ENCODE data around the gene IMPA2.

Gene IMPA2

DNA sequence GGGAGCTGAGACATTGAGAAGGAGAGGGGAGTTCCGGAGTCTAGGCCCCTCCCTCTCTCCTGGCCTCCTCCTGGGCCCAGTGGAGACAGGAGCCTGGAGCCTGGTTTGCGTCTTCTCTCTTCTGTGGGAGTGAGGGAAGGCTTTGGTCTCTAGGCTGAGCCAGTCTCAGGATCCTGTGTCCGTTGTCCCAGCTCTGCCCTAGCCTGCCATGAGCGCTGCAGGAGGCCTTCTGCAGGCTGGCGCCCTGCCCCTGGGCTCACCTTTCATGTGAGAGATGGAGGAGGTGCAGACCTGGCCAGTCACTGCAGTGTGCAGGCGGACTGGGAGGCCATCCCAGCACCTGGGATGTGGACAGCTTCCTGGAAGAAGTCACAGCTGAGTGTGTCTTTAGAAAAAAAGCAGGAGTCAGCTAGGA is 8.7 kb downstream of the IMPA2 start:
- DNase-seq (ENCODE audit: low read depth in 2 of 2) = no peak

DNA sequence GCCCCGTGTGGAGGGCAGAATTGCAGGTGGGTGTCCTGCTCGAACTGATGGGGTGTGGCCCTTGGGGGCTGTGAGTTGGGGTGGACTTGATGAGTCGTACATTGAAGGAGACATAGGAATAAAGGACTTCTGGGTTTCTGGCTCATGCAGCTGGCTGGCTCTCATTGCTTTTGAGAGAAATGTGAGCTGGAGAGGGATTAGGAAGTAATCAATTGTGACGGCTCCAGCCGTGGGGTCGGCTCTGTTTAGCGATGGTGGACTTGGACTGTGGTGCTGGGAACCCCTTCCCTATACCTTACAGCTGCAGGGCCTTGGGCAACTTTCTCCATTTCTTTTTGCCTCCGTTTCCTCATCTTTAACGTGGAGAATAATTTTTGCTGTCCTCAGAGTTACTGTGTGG is 9.2 kb downstream of the IMPA2 start:
- no peak for DNase-seq (ENCODE audit: low read depth in 2 of 2)

DNA sequence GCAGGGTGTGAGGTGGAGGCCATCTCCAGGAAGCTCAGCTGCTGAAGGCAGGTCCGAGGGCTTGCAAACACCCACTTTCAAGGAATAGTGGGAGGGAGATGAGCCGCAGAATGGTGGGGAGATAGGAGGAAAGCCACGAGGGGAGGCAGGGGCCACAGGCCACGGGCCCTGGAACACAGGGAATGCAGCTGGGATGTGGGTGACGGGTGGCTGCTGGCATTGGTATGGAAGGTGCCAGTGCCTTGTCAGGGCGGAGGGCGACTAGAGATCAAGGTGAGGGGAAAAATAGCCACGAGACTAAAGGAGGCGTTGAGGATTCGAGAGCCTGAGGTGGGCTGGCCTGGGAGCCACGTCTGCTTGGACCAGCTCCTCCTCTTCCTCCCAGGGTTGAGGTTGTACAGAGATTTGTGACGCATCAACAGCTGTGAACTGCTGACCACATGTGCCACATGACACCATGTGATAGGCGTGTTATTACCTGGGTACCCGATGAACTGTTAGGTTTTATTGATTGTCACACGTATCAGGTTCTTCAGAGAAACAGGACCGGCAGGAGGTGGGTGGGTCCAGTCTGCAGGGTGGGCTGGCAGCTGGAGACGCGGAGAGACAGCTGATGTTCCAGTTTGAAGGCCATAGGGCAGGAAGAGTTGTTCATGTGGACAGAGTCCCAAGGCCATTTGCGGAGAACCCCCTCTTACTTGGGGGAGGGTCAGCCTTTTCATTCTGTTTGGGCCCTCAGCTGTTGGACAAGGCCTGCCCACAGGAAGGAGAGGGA is 9.9 kb downstream of the IMPA2 start:
- DNase-seq (ENCODE audit: low read depth in 2 of 2) = no peak

DNA sequence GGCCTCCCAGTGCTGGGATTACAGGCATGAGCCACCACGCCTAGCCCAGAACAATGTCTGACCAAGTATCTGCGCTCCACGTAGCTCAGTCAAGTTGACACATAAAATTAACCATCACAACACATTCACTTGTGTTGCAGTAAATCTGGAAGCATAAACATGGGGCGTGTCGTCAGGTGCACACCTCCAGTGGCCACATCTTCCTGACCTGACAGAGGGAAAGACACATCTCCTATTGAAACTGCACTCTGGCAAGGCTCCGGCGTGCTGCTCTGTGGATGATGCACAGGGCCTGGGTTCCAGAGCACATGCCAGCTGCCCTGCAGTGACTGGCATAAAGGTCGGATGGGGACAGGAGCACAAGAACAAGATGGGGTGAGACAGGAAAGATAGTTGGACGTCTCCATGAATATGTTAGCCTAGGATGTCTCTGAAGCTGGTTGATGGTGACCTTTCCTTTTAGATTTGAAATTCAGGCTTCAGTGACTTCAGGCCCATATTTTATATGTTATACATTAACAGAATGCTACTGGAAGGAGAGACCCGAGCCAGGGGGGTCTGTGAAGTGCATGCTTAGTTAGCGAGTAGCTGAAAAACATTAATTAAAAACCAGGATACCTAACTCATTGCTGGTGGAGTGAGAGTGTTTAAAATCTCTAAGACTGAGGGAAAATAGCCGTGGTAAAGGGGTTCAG is 10.9 kb downstream of the IMPA2 start:
- no peak for DNase-seq (ENCODE audit: low read depth in 2 of 2)

DNA sequence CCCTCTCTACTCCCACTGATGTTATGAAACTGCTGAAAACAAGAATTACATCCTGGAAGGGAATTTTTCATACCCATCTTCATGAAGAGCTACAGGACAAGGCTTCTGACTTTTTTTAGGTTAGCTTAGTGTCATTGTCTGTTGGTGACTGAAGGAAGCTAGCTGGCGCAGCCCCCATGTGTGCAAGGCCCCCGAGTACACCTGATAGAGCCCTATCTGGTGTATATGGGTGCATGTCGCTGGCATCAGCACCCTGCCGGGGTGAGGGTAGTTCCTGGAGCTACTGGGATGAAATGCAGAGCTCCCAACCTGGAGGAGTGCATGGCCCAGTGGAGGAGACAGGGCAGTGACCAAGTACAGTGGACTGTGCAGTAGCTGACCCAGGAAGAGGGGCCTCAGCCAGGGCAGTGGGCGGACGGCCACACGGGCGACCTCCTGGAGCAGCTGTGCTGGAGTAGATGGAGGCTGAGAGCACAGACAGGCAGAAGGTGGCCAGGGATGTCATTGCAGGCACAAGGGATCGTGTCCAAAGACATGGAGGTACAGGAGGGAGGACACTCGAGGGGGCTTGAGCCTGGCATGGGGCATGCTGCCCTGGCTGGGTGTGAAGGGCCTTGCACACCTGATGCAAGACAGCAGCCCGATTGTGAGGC is 12.1 kb downstream of the IMPA2 start:
- DNase-seq (ENCODE audit: low read depth in 2 of 2) = no peak

DNA sequence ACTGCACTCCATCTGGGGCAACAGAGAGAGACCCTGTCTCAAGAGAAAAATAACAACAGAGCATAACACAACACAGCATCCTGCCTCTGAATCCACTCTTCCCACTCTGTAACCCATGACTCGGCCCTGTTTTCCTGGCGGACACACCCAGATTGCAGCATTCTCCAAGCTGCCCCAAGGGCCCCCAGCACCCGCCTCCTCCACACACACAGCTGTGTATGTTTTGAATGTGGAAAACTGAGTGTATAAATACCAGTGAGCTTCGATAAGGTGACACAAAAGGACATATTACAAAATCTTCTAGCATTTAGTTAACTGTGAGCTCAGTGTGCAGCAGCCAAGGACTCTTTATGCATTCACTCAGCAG is 13.0 kb downstream of the IMPA2 start:
- DNase-seq (ENCODE audit: low read depth in 2 of 2) = no peak

DNA sequence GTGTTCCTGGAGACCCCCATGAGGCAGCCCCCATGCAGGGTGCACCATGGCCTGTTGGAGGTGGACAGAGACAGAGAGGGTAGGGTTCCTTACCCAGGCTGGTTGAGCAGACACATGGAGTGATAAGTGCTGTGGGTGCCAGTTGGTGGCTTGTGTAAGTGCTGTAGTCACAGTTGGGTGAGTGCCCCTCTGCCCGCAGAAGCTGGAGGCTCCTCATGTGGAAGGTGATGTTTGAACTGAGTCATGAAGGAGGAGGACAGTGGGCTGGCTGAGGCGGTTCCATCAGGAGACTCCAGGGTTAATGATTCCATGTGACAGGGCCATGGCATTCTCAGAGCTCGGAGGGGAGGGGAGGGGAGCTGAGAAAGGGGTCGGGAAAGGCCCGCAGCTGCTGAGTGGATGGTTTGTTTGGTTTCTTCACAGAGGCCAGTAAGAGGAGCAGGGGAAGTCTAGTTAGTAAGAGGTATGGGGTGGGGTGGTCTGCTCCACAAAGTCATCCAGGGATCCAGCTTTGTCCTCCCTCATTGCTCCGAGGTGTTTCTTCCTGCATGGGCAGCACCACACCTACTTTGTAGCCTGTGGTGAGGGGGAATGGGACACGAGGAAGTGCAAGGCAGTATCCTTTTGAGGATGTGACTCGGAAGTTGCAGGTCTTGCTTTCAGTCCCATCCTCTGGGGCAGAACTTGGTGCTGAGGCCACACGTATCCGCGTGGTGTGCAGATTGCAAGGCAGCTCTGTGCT is 13.6 kb downstream of the IMPA2 start:
- DNase-seq (ENCODE audit: low read depth in 2 of 2) = no peak

DNA sequence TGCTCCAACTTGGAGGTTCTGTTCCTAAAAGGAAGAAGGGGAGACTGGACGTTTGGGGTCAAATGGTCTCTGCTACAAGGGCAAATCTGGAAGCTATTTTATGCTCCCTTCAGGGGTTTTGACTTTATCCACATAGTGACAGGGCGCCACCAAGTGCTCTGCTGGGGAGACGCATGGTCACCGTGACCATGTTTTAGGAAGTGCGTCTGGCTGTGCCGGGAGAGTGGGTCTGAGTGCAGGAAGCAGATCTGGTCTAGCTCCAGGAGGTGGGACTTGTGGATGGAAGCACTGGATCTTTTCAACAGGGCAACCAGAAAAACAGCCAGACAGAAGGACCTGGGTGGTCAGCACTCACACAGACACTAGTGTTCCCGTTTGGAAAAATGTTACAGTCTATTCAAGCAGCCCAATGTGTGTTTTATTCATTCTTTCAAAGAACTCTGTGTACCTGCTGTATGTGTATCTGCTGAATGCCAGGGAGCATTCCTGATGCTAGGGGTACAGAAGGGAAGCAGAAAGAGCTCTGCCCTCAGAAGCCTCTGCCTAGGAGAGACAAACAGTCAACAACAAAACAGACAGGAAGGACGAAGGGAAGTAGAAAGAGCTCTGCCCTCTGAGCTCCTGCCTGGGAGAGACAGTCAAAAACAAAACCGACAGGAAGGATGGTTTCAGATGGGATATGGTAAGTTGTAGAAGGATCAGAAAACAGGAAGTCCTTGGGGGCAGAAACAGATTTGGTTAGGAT is 14.3 kb downstream of the IMPA2 start:
- peak; percentile 17 to 23 for DNase-seq (ENCODE audit: low read depth in 2 of 2)

DNA sequence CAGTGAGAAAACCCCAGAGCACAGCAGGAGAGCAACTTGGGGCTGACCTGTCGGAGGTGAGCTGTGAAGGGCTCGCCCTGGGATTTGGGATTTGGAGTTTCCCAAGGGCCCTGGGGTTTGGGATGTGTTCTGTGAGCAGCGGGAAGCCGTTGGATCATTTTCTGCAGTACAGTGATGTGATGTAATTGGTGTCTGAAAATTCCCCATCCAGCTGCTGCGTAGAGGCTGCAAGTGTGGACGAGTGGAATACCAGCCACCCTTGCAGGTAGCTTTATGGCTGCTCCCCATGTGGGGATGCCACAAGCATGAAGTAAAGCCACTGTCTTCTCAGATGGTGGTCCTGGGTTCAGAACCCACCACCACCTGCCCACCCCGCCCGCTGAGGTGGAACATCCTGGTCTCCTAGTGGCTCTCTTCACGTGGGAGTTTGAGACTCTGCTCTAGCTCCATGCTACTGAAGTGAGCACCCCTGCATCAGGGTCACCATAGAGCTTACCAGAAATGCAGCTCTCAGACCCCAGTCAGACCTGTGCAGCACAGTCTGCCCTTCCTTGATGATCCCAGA is 15.0 kb downstream of the IMPA2 start:
- no peak for DNase-seq (ENCODE audit: low read depth in 2 of 2)

DNA sequence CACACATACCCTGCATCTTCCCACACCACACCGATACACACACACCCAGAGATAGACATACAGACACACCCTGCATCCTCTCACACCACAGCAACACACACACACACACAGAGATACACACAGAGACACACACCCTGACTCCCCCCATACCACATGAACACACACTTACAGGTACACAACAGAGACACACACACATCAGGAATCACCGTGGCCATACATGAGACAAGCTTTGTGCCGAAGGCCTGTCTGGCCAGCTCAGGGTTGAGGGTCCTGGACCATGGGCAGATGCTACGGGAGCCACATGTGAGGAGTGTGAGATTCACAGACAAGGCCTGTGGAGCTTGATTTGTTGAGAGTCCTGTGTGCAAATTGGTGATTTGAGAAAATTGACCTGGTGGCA is 15.6 kb downstream of the IMPA2 start:
- no peak for DNase-seq (ENCODE audit: low read depth in 2 of 2)

DNA sequence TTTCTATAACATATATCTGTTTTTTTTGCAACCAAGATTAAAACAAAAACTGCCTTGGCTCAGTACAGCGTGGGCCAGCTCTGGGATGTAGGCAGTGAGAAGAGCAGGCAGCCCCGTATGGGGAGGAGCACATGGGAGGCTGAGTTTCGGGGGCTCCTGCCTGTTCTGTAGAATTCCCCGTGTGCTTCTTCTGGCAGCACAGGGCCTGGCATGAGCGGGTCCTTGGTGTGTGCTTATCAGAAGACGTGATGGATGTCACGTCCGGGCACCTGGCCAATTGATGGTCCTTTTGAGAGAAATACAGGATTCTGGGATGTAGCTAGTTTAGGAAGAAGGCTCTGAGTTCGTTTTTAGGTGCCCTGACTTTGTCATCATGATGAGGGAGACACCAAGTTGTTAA is 16.2 kb downstream of the IMPA2 start:
- no peak for DNase-seq (ENCODE audit: low read depth in 2 of 2)

DNA sequence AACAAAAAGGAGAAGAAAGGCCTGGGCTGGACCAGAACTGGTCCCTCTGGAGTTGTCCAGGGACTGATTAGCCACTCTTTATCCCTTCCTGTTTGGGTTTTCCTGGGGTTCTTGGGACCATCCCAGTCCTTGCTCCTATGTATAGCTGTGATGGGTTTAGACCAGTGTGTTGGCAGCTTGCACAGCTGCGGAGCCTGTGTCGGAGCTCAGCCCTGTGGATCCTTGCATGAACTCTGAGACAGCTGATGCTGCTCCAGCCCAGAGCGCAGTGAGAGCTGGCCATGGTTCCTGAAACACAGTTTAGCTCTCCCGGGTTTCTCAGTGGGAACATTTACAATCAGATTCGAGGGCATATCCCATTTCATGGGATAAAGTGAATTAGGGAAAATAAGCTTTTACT is 16.9 kb downstream of the IMPA2 start:
- DNase-seq (ENCODE audit: low read depth in 2 of 2) = no peak

DNA sequence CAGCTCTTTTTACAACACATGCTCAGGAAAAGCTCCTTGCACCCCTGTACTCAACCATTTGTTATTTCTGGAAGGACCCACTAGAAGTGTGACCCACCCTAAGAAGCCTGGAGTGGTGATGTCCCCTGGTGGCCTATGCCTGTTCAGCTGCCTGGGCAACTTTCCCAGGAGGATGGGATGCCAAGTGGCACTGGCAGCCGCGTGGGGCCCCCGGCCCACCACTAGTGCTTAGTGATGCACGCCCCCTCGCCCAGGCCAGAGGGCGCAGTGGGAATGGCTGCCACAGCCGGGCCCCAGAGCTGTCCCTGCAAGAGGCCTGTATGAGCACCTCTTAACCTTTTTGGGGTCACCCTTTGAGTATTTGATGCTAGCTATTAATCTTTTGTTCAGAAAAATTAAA is 18.1 kb downstream of the IMPA2 start:
- DNase-seq (ENCODE audit: low read depth in 2 of 2) = no peak

DNA sequence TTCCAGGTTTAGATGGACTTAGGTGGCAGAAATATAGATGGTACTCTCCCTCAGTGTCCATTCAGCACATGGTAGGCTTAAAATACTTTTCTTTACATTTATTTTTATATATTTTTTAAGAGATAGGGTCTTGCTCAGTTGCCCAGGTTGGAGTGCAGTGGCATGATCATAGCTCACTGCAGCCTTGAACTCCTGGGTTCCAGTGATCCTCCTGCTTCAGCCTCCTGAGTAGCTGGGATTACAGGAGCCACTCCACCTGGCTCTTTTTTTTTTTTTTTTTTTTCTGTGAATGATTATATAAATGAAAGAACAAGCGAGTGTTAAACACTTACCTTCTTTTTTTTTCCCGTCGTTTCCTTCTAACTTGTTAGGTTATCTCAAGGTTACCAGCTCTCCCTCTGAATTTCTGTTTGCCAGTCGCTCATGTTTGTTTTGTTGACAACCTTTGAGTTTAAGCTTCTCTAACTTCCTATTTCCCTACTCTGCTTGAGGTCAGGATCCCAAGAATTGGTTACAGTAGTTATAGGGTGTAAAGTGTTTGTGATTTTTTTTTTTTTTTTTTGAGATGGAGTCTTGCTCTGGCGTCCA is 18.9 kb downstream of the IMPA2 start:
- no peak for DNase-seq (ENCODE audit: low read depth in 2 of 2)

DNA sequence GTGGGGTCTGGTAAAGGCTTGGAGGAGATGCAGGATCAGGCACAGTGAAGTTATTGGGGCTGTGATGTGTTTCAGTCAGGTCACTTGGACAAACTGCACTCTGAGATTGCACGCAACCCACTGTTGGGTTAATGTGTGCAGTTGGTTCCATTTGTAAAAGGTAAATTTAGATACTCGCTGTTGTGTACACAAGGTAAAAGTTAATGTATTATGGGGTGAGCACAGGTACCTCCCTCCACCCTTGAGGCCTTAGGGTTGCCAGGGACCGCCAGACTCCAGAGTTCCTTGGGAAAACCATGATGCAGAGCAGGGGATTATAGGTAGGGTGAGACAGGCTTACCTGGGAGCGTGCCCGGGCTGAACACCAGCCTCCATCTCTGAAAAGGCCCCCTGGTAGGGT is 20.1 kb downstream of the IMPA2 start:
- DNase-seq (ENCODE audit: low read depth in 2 of 2) = no peak

DNA sequence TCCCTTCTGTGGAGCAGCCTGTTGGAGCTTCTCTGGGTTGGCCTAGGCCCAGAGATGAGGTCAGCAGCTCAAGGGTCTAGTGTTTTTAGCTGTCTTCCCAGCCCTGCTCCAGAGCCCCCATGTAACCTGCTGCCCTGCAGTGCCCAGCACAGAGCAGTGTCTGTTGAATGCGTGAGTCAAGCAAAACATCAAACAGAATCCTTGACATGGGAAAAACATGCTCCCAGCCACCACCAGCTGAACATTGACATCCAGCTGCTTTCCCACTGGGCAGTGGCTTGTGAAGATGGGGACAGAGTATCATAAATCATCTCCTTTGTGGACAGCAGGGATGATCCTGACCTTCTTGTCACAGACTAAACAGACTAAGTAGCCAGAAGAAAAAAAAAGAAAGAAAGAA is 22.6 kb downstream of the IMPA2 start:
- no peak for DNase-seq (ENCODE audit: low read depth in 2 of 2)

DNA sequence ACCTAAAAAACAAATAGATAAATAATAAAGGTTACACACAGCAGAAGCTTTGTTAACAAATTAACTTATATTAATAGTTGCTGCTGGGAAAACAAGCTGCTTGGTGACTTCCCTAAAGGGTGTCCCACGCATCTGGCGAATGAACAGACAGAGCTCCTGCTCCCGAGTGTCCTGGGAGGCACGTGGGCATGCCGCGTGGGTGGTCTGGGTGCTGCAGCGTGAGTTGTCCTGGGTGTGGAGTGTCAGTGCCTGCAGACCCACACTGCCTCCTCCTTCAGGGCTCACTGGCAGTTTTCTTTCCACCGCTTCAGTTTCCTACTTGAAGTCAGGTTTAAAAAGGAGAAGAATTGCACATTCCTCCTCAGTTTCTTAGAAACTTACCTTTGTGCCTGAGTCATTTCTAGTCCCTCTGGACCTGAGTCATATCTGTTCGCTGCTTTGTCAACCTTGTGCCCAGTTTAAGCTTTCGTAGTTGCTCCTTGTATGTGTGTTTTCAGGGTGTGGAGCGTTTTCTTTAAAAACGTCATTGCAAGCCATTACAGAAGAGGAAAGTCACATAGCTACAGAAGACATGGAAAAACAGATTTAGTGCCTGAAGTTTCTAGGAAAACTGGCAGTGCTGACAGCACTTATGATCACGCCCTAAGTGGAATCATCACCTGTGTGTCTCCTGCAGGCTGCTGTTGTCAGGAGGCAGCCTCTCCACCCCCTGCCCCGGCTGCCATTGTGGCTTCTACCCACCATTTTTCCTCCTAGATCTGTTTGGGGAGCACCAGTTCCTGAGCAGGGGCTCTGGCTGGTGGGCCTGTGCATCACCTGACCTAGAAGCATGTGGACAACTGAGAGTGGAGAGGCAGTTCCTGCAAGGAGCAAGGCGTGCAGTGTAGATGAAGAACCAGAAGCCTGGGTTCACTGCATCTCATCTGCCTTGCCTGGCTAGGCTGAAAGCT is 24.5 kb downstream of the IMPA2 start:
- DNase-seq (ENCODE audit: low read depth in 2 of 2) = no peak

DNA sequence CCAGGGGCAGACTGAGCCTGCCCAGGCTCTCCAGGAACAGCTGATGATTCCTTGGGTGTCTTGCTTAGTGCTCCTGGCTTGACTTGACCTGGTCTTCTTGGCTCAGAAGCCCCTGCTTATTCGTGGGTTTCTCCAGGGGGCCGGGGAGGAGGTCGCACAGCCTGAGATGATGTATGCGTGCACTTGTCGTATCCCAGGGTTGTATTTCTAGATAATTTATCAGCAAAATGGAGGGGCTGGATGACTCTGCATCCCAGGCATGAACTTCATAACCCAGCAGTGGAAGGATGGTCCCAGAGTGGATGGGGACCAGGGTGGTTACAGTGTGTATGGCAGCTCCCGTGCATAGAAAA is 25.2 kb downstream of the IMPA2 start:
- DNase-seq (ENCODE audit: low read depth in 2 of 2) = no peak

DNA sequence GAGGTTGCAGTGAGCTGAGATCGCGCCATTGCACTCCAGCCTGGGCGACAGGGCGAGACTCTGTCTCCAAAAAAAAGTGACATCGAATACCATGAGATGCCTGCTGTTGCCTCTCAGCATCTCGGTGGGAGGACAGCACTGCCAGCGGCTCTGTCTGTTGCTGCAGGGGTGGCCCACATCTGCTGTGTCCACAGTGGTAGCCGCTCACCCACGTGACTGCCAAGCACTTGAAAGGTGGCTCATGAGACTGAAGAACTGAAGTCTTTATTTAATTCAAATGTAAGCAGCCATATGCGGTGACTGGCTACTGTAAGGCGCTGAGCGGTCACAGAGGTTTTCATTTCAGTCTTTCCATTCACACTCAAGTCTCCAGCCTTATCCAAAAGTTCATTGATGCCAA is 25.8 kb downstream of the IMPA2 start:
- no peak for DNase-seq (ENCODE audit: low read depth in 2 of 2)

DNA sequence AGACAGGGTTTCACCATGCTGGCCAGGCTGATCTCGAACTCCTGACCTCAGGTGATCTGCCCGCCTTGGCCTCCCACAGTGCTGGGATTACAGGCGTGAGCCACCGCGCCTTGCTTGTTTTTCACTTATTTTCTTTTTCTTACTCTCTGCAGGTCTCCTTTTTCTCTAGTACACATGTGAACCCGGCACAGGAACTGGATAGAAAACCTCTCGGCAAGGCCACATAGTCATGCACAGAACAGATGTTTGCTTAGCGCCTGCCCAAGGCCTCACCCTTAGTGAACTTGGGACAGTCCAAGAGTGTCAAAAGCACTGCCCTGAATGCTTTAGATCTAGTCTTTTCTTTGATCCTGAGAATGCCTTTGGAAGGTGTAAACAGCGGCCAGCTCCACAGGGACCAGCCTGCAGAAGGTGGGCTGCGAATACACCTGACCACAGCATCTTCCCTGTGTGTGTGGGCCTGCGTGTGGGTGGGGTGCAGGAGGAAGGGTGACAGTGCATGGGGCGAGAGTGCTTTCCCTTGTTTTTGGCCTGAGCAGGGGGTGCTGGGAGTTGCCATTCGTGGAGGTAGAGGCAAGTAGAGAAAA is 27.0 kb downstream of the IMPA2 start:
- no peak for DNase-seq (ENCODE audit: low read depth in 2 of 2)
